Suprapubic skin (tissue), 4 donors: ENCODE data around the gene SPATA20. TPM values are rescaled to one million over a fixed set of nuclear protein-coding genes. Genes with fewer than 3 reads are reported as not detected.

Experiments used
- DNase-seq, 2 donors: peaks; one replicate each; pipeline ENCODE4 v3.0.0-alpha.2; 2019; ENCODE audit warnings: low spot score in 2 of 2
- H3K27ac ChIP-seq: fragments of 200-600 bp; sonication (generic); one replicate; pipeline ENCODE4 v1.5.1; 2019
- H3K27me3 ChIP-seq: fragments of 200-600 bp; sonication (generic); one replicate; pipeline ENCODE4 v1.5.1; 2019
- H3K36me3 ChIP-seq: fragments of 200-600 bp; sonication (generic); one replicate; pipeline ENCODE4 v1.5.1; 2019
- H3K4me1 ChIP-seq: fragments of 200-600 bp; sonication (generic); one replicate; pipeline ENCODE4 v1.5.1; 2019
- H3K4me3 ChIP-seq: fragments of 200-600 bp; sonication (generic); one replicate; pipeline ENCODE4 v1.5.1; 2019; ENCODE audit warnings: mild to moderate bottlenecking
- H3K9me3 ChIP-seq: fragments of 200-600 bp; sonication (generic); one replicate; pipeline ENCODE4 v1.5.1; 2019
- EP300 ChIP-seq: sonication (generic); formaldehyde crosslinking; IDR thresholded peaks from one replicate; pipeline ENCODE4 v1.6.1; 2017; ENCODE audit warnings: antibody characterized with exemption
- POLR2A ChIP-seq, 2 donors: fragments of 450-650 bp; IDR thresholded peaks; one replicate each; pipeline ENCODE4 v1.6.1; 2017; ENCODE audit warnings: antibody characterized with exemption in 2 of 2, mild to moderate bottlenecking in 2 of 2, moderate library complexity in 2 of 2
- POLR2AphosphoS5 ChIP-seq, 3 donors: sonication (generic); formaldehyde crosslinking; IDR thresholded peaks; one replicate each; pipeline ENCODE4 v1.6.1; 2017; ENCODE audit warnings: antibody characterized with exemption in 3 of 3
- WGBS: methylation state at CpG from one replicate; pipeline ENCODE4 v1.1.5; 2018; 5-methylcytosine and 5-hydroxymethylcytosine counted together
- total RNA-seq, 4 donors: library from RNA; depleted of rRNA; stranded (reverse); fragments of >200 nt; gene quantifications; one replicate each; pipeline ENCODE4 v1.1.0, GENCODE V29; 2016
- TF ChIP-seq, protein P1 (sequence below), 2 donors: fragments of 200-600 bp in 1 of 2; fragments of 450-650 bp in 1 of 2; sonication (generic) in 1 of 2; IDR thresholded peaks; one replicate each; pipeline ENCODE4 v1.5.1; 2016 to 2019; ENCODE audit warnings: antibody characterized with exemption in 2 of 2, mild to moderate bottlenecking in 1 of 2, moderate library complexity in 1 of 2

Gene SPATA20
- total RNA-seq, 4 donors from 2014 or later, result 36.5 to 75.4 (median 50.9) TPM

DNA sequence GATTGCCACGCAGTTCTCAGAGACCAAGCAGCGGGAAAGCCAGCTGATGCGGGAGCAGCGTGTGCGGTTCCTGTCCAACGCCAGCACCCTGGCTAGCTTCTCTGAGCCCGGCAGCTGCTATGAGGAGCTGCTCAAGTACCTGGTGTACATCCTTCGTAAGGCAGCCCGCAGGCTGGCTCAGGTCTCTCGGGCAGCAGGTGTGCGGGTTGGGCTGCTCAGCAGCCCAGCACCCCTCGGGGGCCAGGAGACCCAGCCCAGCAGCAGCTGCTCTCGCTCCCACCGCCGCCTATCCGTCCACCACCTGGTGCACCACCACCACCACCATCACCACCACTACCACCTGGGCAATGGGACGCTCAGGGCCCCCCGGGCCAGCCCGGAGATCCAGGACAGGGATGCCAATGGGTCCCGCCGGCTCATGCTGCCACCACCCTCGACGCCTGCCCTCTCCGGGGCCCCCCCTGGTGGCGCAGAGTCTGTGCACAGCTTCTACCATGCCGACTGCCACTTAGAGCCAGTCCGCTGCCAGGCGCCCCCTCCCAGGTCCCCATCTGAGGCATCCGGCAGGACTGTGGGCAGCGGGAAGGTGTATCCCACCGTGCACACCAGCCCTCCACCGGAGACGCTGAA lies 28.7 kb downstream of the SPATA20 start:
- Histone ChIP-seq H3K4me1 (no peaks in the 10 kb centered on the region), H3K36me3 (no peaks in the 10 kb centered on the region), H3K9me3 (no peaks in the 10 kb centered on the region), H3K27me3 (peaks cover 8% of the 10 kb centered on the region), H3K4me3 (no peak overlapping the region), H3K27ac (no peak overlapping the region)
- DNase-seq, result no peak
- WGBS, result 86% methylated on average over 31 of the region's 33 CpGs
- TF ChIP-seq POLR2A (IDR thresholded peaks at IDR 0.05) (no peak), POLR2AphosphoS5 (IDR thresholded peaks at IDR 0.05) (no peak), EP300 (no peak)
- TF ChIP-seq, protein P1, sequence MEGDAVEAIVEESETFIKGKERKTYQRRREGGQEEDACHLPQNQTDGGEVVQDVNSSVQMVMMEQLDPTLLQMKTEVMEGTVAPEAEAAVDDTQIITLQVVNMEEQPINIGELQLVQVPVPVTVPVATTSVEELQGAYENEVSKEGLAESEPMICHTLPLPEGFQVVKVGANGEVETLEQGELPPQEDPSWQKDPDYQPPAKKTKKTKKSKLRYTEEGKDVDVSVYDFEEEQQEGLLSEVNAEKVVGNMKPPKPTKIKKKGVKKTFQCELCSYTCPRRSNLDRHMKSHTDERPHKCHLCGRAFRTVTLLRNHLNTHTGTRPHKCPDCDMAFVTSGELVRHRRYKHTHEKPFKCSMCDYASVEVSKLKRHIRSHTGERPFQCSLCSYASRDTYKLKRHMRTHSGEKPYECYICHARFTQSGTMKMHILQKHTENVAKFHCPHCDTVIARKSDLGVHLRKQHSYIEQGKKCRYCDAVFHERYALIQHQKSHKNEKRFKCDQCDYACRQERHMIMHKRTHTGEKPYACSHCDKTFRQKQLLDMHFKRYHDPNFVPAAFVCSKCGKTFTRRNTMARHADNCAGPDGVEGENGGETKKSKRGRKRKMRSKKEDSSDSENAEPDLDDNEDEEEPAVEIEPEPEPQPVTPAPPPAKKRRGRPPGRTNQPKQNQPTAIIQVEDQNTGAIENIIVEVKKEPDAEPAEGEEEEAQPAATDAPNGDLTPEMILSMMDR (IDR thresholded peaks at IDR 0.05), result no peak

DNA sequence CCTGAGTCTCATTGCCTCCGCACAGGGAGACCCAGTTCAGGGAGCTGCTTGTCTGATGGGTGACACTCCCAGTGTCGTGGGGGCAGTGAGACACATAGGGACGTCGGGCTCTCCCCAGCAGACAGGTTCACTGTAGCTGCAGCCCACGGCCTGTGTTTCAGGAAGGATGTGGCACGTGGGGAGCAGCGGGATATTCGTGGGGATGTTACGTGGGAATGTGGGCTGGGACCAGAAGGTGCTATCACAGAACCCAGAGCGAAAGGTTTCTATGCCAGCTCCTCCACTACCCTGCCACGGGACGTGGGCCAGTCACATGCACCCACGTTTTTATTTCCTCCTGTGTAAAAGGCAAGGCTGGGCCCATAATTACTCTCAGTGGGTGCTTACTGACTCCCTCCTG lies 29.9 kb downstream of the SPATA20 start:
- 80% methylated on average over 13 of the region's 13 CpGs for WGBS
- H3K27ac ChIP-seq, result no peak overlapping the region
- H3K27me3 ChIP-seq, result peaks cover 9% of the 10 kb centered on the region
- H3K9me3 ChIP-seq, result no peaks in the 10 kb centered on the region
- no peaks in the 10 kb centered on the region for H3K36me3 ChIP-seq
- TF ChIP-seq POLR2A (IDR thresholded peaks at IDR 0.05), result no peak
- TF ChIP-seq, protein P1 (IDR thresholded peaks at IDR 0.05), result no peak
- no peak for TF ChIP-seq EP300
- no peak for TF ChIP-seq POLR2AphosphoS5 (IDR thresholded peaks at IDR 0.05)
- no peak overlapping the region for H3K4me3 ChIP-seq
- DNase-seq, result no peak
- no peaks in the 10 kb centered on the region for H3K4me1 ChIP-seq

DNA sequence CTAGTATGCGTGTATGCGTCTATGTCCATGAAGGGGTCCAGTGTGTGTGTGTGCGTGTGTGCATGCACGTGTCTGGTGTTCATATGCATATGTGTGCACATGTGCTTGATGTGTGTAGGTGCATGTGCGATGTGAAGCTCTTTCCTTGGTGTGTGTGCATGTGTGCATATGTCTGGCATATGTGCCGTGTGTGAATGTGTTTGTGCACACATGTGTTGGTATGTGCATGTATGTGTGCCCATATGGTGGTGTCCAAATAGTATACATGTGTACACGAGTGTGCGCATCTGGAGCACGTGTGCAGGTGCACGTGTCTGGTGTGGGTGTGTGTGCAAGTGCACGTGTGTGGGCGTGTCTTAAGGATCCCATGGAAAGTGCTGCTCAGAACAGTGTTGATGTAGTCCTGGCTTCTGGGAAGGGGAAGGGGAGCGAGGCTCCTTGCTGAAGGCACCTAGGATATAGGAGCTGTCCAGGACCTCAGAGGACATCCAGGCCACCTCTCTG lies 30.5 kb downstream of the SPATA20 start:
- Histone ChIP-seq H3K4me1 (no peaks in the 10 kb centered on the region), H3K36me3 (no peaks in the 10 kb centered on the region), H3K9me3 (no peaks in the 10 kb centered on the region), H3K27me3 (peaks cover 9% of the 10 kb centered on the region), H3K27ac (no peak overlapping the region), H3K4me3 (no peak overlapping the region)
- DNase-seq, result no peak
- TF ChIP-seq POLR2A (IDR thresholded peaks at IDR 0.05) (no peak), EP300 (no peak), POLR2AphosphoS5 (IDR thresholded peaks at IDR 0.05) (no peak)
- TF ChIP-seq, protein P1 (IDR thresholded peaks at IDR 0.05), result no peak
- WGBS, result 88% methylated on average over 13 of the region's 13 CpGs

DNA sequence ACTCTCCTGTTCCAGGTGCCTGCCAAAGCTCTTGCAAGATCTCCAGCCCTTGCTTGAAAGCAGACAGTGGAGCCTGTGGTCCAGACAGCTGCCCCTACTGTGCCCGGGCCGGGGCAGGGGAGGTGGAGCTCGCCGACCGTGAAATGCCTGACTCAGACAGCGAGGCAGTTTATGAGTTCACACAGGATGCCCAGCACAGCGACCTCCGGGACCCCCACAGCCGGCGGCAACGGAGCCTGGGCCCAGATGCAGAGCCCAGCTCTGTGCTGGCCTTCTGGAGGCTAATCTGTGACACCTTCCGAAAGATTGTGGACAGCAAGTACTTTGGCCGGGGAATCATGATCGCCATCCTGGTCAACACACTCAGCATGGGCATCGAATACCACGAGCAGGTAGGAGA lies 31.2 kb downstream of the SPATA20 start:
- Histone ChIP-seq H3K27me3 (peaks cover 9% of the 10 kb centered on the region), H3K4me3 (no peak overlapping the region), H3K4me1 (no peaks in the 10 kb centered on the region), H3K9me3 (no peaks in the 10 kb centered on the region), H3K27ac (no peak overlapping the region), H3K36me3 (no peaks in the 10 kb centered on the region)
- TF ChIP-seq POLR2A (IDR thresholded peaks at IDR 0.05) (no peak), EP300 (no peak), POLR2AphosphoS5 (IDR thresholded peaks at IDR 0.05) (no peak)
- TF ChIP-seq, protein P1 (IDR thresholded peaks at IDR 0.05), result no peak
- no peak for DNase-seq
- WGBS, result no CpG with 5 or more reads among the region's 16 CpGs

DNA sequence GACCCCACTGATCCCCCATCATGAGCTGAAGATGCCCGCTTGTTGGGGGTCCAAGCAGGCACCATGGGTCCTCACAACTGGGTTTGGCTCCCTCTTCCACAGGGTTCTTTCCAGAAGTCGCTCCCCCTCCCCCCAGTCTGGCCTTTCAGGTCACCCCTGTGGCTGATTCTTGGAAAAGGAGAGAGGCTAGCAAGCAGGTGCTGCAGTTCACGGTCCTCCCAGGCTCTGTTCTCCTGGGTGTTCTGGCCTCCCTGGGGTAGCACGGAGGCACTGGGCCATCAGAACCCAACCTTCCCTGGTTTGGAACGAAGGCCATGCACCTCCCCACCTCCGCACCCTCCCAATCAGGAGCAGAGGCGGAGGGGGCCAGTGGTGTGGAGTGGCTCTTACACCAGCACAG lies 32.4 kb downstream of the SPATA20 start:
- H3K27ac ChIP-seq, result no peak overlapping the region
- H3K4me3 ChIP-seq, result no peak overlapping the region
- no peak for TF ChIP-seq EP300
- TF ChIP-seq, protein P1 (IDR thresholded peaks at IDR 0.05), result no peak
- no peak for TF ChIP-seq POLR2A (IDR thresholded peaks at IDR 0.05)
- no peak for TF ChIP-seq POLR2AphosphoS5 (IDR thresholded peaks at IDR 0.05)
- H3K9me3 ChIP-seq, result no peaks in the 10 kb centered on the region
- no peaks in the 10 kb centered on the region for H3K4me1 ChIP-seq
- WGBS, result 87% methylated on average over 4 of the region's 7 CpGs
- H3K36me3 ChIP-seq, result no peaks in the 10 kb centered on the region
- H3K27me3 ChIP-seq, result peaks cover 9% of the 10 kb centered on the region
- DNase-seq, result no peak
